Natural killer cell (primary cell): Measurements from ENCODE around the gene CLEC18A. TPM values are rescaled to one million over a fixed set of nuclear protein-coding genes. Genes with fewer than 3 reads are reported as not detected.
"Not testable (repeated sequence)": the region's sequence is repeated elsewhere in the genome, so short reads cannot be mapped to it uniquely, and the experiment has no call there.

Experiments used
- ATAC-seq, 3 donors: fragments of 150-1000 bp in 2 of 3; fragments of 200-7000 bp in 1 of 3; cut with Tn5 transposase; 1 replicate in 1 of 3; 2 replicates in 2 of 3; pipeline ENCODE4 v1.10.0; 2021; ENCODE audit warnings: mild to moderate bottlenecking in 2 of 3, moderate library complexity in 2 of 3
- DNase-seq, 2 donors: peaks; one replicate each; pipeline versions ENCODE4 v3.0.0 to v3.0.0-alpha.2; 2013 to 2021; ENCODE audit warnings: mixed read lengths in 1 of 2
- H3K27ac ChIP-seq: one replicate; pipeline ENCODE4 v1.5.1; 2013; ENCODE audit warnings: mild to moderate bottlenecking, low read length
- H3K27me3 ChIP-seq: one replicate; pipeline ENCODE4 v1.6.1; 2013; ENCODE audit warnings: low read length; ENCODE audit not compliant: control insufficient read depth, insufficient read depth
- H3K36me3 ChIP-seq: one replicate; pipeline ENCODE4 v1.6.1; 2013; ENCODE audit warnings: low read length; ENCODE audit not compliant: control insufficient read depth, insufficient read depth
- H3K4me1 ChIP-seq: one replicate; pipeline ENCODE4 v1.6.1; 2013; ENCODE audit warnings: low read length; ENCODE audit not compliant: control insufficient read depth, insufficient read depth
- H3K4me3 ChIP-seq: one replicate; pipeline ENCODE4 v1.5.1; 2013; ENCODE audit warnings: low read length
- H3K9me3 ChIP-seq: one replicate; pipeline ENCODE4 v1.6.1; 2013; ENCODE audit warnings: low read length; ENCODE audit not compliant: control insufficient read depth, insufficient read depth
- H3K27ac Mint-ChIP-seq, 2 donors: one replicate each; pipeline ENCODE4 v1.8.0; 2022; ENCODE audit warnings: mild to moderate bottlenecking in 2 of 2, mixed read lengths in 2 of 2, moderate library complexity in 1 of 2
- H3K27me3 Mint-ChIP-seq, 2 donors: one replicate each; pipeline ENCODE4 v1.8.0; 2022; ENCODE audit warnings: low read depth in 2 of 2, mixed read lengths in 2 of 2
- H3K36me3 Mint-ChIP-seq: one replicate; pipeline ENCODE4 v1.8.0; 2022; ENCODE audit warnings: mixed read lengths
- H3K4me1 Mint-ChIP-seq, 2 donors: one replicate each; pipeline ENCODE4 v1.8.0; 2022; ENCODE audit warnings: mixed read lengths in 2 of 2
- H3K4me3 Mint-ChIP-seq: one replicate; pipeline ENCODE4 v1.8.0; 2022; ENCODE audit warnings: mild to moderate bottlenecking, moderate library complexity, mixed read lengths
- H3K9me3 Mint-ChIP-seq, 2 donors: one replicate each; pipeline ENCODE4 v1.8.0; 2022; ENCODE audit warnings: mixed read lengths in 2 of 2
- WGBS: methylation state at CpG from one replicate; pipeline ENCODE4 v1.1.7; 2013; ENCODE audit warnings: missing lambda C conversion rate; ENCODE audit not compliant: insufficient coverage; 5-methylcytosine and 5-hydroxymethylcytosine counted together
- intact Hi-C: fragments of 100-400 bp; cut with micrococcal nuclease; formaldehyde crosslinking; loops from one replicate; pipeline ENCODE4 v1.14.2; 2022
- total RNA-seq, 4 donors: library from RNA; stranded (reverse); fragments of 120-200 nt in 1 of 4; gene quantifications; one replicate each; pipeline versions ENCODE4 v1.2.3 to v1.2.4, GENCODE V29; 2013 to 2022

Gene CLEC18A
- total RNA-seq, 3 donors from 2014 or later (not counting 1 experiment from before 2014, with no cell fraction given) = 2.3 to 2.7 (median 2.4) TPM

- not testable (repeated sequence) for H3K4me1 ChIP-seq, ATAC-seq
Measured at GRCh38 chr16:69968125-69968524, 17.0 kb downstream of the CLEC18A start.

GRCh38 chr16:69969657-69970056 is 18.5 kb downstream of the CLEC18A start:
- H3K27me3 Mint-ChIP-seq, H3K4me1 ChIP-seq, H3K4me3 Mint-ChIP-seq, H3K27ac Mint-ChIP-seq, H3K9me3 ChIP-seq, DNase-seq, H3K4me1 Mint-ChIP-seq, H3K36me3 Mint-ChIP-seq, H3K36me3 ChIP-seq, intact Hi-C loops, H3K9me3 Mint-ChIP-seq, H3K27me3 ChIP-seq, H3K27ac ChIP-seq, ATAC-seq, H3K4me3 ChIP-seq: not testable (repeated sequence)
- WGBS = 80% methylated on average over 1 of the region's 4 CpGs

More at GRCh38 chr16:69968125-69968524, 17.0 kb downstream of the CLEC18A start:
- WGBS = no CpG with 5 or more reads among the region's 10 CpGs
- H3K9me3 Mint-ChIP-seq, H3K4me3 Mint-ChIP-seq, DNase-seq, H3K36me3 Mint-ChIP-seq, H3K27ac Mint-ChIP-seq, H3K9me3 ChIP-seq, intact Hi-C loops, H3K27me3 Mint-ChIP-seq, H3K27me3 ChIP-seq, H3K4me3 ChIP-seq, H3K36me3 ChIP-seq, H3K4me1 Mint-ChIP-seq, H3K27ac ChIP-seq: not testable (repeated sequence)

GRCh38 chr16:69972120-69972519 is 21.0 kb downstream of the CLEC18A start:
- H3K27ac ChIP-seq, H3K36me3 ChIP-seq, H3K9me3 ChIP-seq, H3K4me1 ChIP-seq, DNase-seq, ATAC-seq, H3K9me3 Mint-ChIP-seq, H3K4me3 ChIP-seq, intact Hi-C loops, H3K36me3 Mint-ChIP-seq, H3K27me3 Mint-ChIP-seq, H3K4me1 Mint-ChIP-seq, H3K4me3 Mint-ChIP-seq, H3K27me3 ChIP-seq: not testable (repeated sequence)
- H3K27ac Mint-ChIP-seq = peak overlapping the region in 1 of 2 donors; percentile 38
- WGBS = no CpG with 5 or more reads among the region's 7 CpGs

- H3K4me3 Mint-ChIP-seq, H3K4me3 ChIP-seq, H3K4me1 ChIP-seq, H3K4me1 Mint-ChIP-seq, ATAC-seq, H3K27me3 ChIP-seq, H3K27ac Mint-ChIP-seq, H3K27ac ChIP-seq, DNase-seq, H3K27me3 Mint-ChIP-seq, intact Hi-C loops, H3K36me3 ChIP-seq, H3K9me3 ChIP-seq, H3K9me3 Mint-ChIP-seq, H3K36me3 Mint-ChIP-seq: not testable (repeated sequence)
- WGBS = no CpG with 5 or more reads among the region's 8 CpGs
Measured at GRCh38 chr16:69972935-69973334, 21.8 kb downstream of the CLEC18A start.

- H3K4me1 ChIP-seq, H3K27ac ChIP-seq, H3K27me3 ChIP-seq, DNase-seq, H3K4me3 Mint-ChIP-seq, H3K9me3 Mint-ChIP-seq, H3K4me3 ChIP-seq, H3K27me3 Mint-ChIP-seq, H3K4me1 Mint-ChIP-seq, H3K27ac Mint-ChIP-seq, ATAC-seq, intact Hi-C loops, H3K36me3 Mint-ChIP-seq, H3K9me3 ChIP-seq, H3K36me3 ChIP-seq: not testable (repeated sequence)
- no CpG with 5 or more reads among the region's 1 CpG for WGBS
Measured at GRCh38 chr16:69985196-69985595, 34.1 kb downstream of the CLEC18A start.

GRCh38 chr16:69997956-69998355 is 46.8 kb downstream of the CLEC18A start:
- H3K9me3 ChIP-seq, H3K36me3 Mint-ChIP-seq, H3K27me3 ChIP-seq, H3K4me1 ChIP-seq, H3K27me3 Mint-ChIP-seq, H3K36me3 ChIP-seq, H3K27ac ChIP-seq, H3K4me3 Mint-ChIP-seq, intact Hi-C loops, H3K9me3 Mint-ChIP-seq, H3K4me1 Mint-ChIP-seq, DNase-seq, ATAC-seq, H3K27ac Mint-ChIP-seq, H3K4me3 ChIP-seq: not testable (repeated sequence)
- WGBS = 40% methylated on average over 1 of the region's 3 CpGs

- H3K9me3 Mint-ChIP-seq, H3K27me3 Mint-ChIP-seq, H3K4me1 ChIP-seq, ATAC-seq, H3K4me3 Mint-ChIP-seq, H3K27me3 ChIP-seq, H3K27ac Mint-ChIP-seq, DNase-seq, H3K36me3 Mint-ChIP-seq, intact Hi-C loops, H3K9me3 ChIP-seq, H3K4me1 Mint-ChIP-seq, H3K4me3 ChIP-seq, H3K36me3 ChIP-seq, H3K27ac ChIP-seq: not testable (repeated sequence)
- WGBS = 96% methylated on average over 9 of the region's 9 CpGs
Measured at GRCh38 chr16:69999801-70000200, 48.7 kb downstream of the CLEC18A start.

GRCh38 chr16:70003511-70003910 is 52.4 kb downstream of the CLEC18A start:
- H3K4me1 Mint-ChIP-seq, H3K27me3 Mint-ChIP-seq, ATAC-seq, intact Hi-C loops, DNase-seq, H3K4me3 ChIP-seq, H3K27ac Mint-ChIP-seq, H3K36me3 Mint-ChIP-seq, H3K4me1 ChIP-seq, H3K27me3 ChIP-seq, H3K36me3 ChIP-seq, H3K27ac ChIP-seq, H3K9me3 Mint-ChIP-seq, H3K9me3 ChIP-seq, H3K4me3 Mint-ChIP-seq: not testable (repeated sequence)
- WGBS = 100% methylated on average over 1 of the region's 2 CpGs
